Smooth muscle cell (in vitro differentiated cells): ENCODE measurements around the gene BTBD2. TPM values are rescaled to one million over a fixed set of nuclear protein-coding genes. Genes with fewer than 3 reads are reported as not detected.

ENCODE experiments used
- DNase-seq: peaks from one replicate; lab custom pipeline; 2025; ENCODE audit not compliant: unreplicated experiment; lab: John Stamatoyannopoulos, UW
- H2AFZ ChIP-seq: fragments of 200-600 bp; sonication (generic); 2 replicates; pipeline ENCODE4 v1.6.0; 2016; ENCODE audit warnings: antibody characterized with exemption, low read depth, mild to moderate bottlenecking
- H3F3A ChIP-seq: fragments of 200-600 bp; sonication (generic); 2 replicates; pipeline ENCODE4 v1.6.0; 2017; ENCODE audit warnings: antibody characterized with exemption, low read depth
- H3K27ac ChIP-seq: fragments of 200-600 bp; sonication (generic); 2 replicates; pipeline ENCODE4 v1.5.1; 2016; ENCODE audit warnings: low read depth, mild to moderate bottlenecking
- H3K27me3 ChIP-seq: fragments of 200-600 bp; sonication (generic); 2 replicates; pipeline ENCODE4 v1.6.1; 2016; ENCODE audit warnings: low read depth, mild to moderate bottlenecking
- H3K36me3 ChIP-seq: fragments of 200-600 bp; sonication (generic); 2 replicates; pipeline ENCODE4 v1.5.1; 2016; ENCODE audit warnings: low read depth
- H3K4me1 ChIP-seq: fragments of 200-600 bp; sonication (generic); 2 replicates; pipeline ENCODE4 v1.5.1; 2016; ENCODE audit warnings: low read depth
- H3K4me2 ChIP-seq: fragments of 200-600 bp; sonication (generic); 2 replicates; pipeline ENCODE4 v1.6.0; 2016; ENCODE audit warnings: mild to moderate bottlenecking
- H3K4me3 ChIP-seq: fragments of 200-600 bp; sonication (generic); 2 replicates; pipeline ENCODE4 v1.5.1; 2016; ENCODE audit warnings: mild to moderate bottlenecking
- H3K79me2 ChIP-seq: fragments of 200-600 bp; sonication (generic); 2 replicates; pipeline ENCODE4 v1.6.0; 2016; ENCODE audit warnings: low read depth, mild to moderate bottlenecking
- H3K9ac ChIP-seq: fragments of 200-600 bp; sonication (generic); 2 replicates; pipeline ENCODE4 v1.6.0; 2016; ENCODE audit warnings: low read depth
- H3K9me3 ChIP-seq: fragments of 200-600 bp; sonication (generic); replicated peaks from 2 replicates; pipeline ENCODE4 v1.5.1; 2016; ENCODE audit warnings: low read depth
- H4K20me1 ChIP-seq: fragments of 200-600 bp; sonication (generic); 2 replicates; pipeline ENCODE4 v1.6.0; 2016; ENCODE audit warnings: low read depth
- WGBS: methylation state at CpG from one replicate; pipeline ENCODE4 v1.1.7; 2016; ENCODE audit warnings: low lambda C conversion rate; 5-methylcytosine and 5-hydroxymethylcytosine counted together
- polyA plus RNA-seq: library from polyadenylated mRNA; unstranded; fragments of >200 nt; fragmentation: Nextera tagmentation; extraction: Ambion mirVana; gene quantifications from 2 replicates; pipeline ENCODE4 v1.2.1, GENCODE V29; 2016
- total RNA-seq: library from RNA; depleted of rRNA; stranded (reverse); fragments of >200 nt; gene quantifications from 2 replicates; pipeline ENCODE4 v1.2.3, GENCODE V29; 2014
- TF ChIP-seq, protein P1 (sequence below): fragments of 200-600 bp; sonication (generic); IDR thresholded peaks from 2 replicates; pipeline ENCODE4 v1.5.1; 2017; ENCODE audit warnings: borderline replicate concordance, mild to moderate bottlenecking, antibody characterized with exemption; ENCODE audit not compliant: insufficient read depth, poor library complexity, severe bottlenecking

Gene BTBD2
- total and polyA plus RNA-seq, 2 experiments from 2014 or later = 37.8 to 63.2 TPM

DNA sequence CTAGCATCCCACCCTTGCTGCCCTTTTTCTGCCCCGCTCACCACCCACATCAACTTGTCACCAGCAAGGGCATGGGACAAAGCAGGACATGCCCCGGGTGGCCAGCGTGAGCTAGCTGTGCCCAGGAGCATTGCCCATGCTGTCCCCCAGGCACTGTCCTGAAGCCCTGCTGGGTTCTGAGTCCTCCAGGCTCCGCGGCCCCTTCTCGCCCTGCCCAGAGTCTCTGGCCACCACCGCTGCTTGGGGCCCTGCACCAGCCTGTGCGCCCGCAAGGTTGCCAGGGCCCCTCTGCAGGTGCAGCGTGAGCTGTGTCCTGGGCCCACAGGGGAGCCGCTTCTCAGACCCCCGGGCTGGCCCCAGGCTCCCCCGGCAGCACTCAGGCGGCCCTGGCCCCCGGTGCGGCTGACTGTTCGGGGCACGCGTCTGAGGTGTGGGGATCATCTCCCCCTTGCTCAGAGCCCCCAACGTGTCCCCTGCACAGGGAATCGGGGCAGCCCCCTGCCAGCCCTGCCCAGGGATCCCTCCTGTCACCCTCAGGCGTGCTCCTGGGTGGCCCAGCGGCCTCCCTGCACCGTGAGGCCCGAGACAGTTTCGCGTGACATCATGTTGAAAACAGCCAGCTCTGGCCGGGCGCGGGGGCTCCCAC, 70.5 kb downstream of the BTBD2 start:
- H4K20me1 ChIP-seq = peaks cover 79% of the 10 kb centered on the region
- peaks cover 11% of the 10 kb centered on the region for H3K4me1 ChIP-seq
- H3K9ac ChIP-seq = no peak overlapping the region
- TF ChIP-seq, protein P1, sequence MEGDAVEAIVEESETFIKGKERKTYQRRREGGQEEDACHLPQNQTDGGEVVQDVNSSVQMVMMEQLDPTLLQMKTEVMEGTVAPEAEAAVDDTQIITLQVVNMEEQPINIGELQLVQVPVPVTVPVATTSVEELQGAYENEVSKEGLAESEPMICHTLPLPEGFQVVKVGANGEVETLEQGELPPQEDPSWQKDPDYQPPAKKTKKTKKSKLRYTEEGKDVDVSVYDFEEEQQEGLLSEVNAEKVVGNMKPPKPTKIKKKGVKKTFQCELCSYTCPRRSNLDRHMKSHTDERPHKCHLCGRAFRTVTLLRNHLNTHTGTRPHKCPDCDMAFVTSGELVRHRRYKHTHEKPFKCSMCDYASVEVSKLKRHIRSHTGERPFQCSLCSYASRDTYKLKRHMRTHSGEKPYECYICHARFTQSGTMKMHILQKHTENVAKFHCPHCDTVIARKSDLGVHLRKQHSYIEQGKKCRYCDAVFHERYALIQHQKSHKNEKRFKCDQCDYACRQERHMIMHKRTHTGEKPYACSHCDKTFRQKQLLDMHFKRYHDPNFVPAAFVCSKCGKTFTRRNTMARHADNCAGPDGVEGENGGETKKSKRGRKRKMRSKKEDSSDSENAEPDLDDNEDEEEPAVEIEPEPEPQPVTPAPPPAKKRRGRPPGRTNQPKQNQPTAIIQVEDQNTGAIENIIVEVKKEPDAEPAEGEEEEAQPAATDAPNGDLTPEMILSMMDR = no peak
- H3F3A ChIP-seq = peaks cover 13% of the 10 kb centered on the region
- peaks cover 79% of the 10 kb centered on the region for H3K79me2 ChIP-seq
- no peaks in the 10 kb centered on the region for H3K9me3 ChIP-seq
- H2AFZ ChIP-seq = no peak overlapping the region
- no peaks in the 10 kb centered on the region for H3K36me3 ChIP-seq
- no peaks in the 10 kb centered on the region for H3K27me3 ChIP-seq
- H3K4me3 ChIP-seq = no peak overlapping the region
- WGBS = 91% methylated on average over 30 of the region's 30 CpGs
- no peak overlapping the region for H3K4me2 ChIP-seq
- H3K27ac ChIP-seq = no peak overlapping the region
- no peak for DNase-seq

DNA sequence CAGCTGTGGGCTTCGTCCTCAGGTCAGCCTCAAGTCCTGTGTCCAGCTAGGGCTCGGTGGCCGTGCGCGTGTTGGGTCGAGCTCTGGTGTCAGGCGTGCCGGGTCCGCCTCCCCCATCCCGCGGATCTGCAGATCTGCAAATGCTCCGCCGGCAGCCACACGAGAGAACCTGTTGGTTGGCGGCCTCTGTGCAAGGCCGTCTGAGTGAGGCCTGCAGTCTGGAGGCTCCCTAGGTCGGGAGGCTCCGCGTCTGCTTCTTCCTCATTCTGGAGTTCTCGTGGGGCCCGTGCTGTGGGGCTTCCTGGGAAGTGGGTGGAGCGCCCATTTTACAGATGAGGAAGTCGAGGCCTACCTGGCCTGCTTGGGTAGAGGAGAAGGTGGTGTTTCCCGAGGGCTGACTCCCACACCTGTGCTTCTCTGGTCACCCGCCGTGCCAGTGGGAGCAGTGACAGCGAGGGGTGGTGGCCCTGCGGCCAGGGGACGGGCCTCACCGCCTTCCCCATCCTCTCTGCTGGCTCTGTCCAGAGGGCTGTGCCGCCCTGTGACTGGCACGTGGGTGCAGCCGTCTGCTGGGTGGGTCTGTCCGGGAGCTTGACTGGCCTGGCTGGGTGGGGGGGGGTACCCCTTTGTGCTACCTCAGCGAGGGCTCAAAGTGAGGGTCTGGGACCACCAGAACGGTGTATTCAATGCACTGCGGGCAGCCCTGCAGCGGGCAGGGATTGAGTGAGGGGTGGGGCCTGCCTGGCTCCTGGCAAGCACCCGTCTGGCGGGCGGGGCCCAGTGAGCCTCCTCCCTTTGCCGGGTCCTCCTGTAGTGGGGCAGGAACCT, 71.2 kb downstream of the BTBD2 start:
- no peak overlapping the region for H3K4me2 ChIP-seq
- TF ChIP-seq, protein P1 = no peak
- peaks cover 20% of the 10 kb centered on the region for H3F3A ChIP-seq
- no peak overlapping the region for H3K9ac ChIP-seq
- no peaks in the 10 kb centered on the region for H3K36me3 ChIP-seq
- H3K4me1 ChIP-seq = peaks cover 12% of the 10 kb centered on the region
- H3K27me3 ChIP-seq = no peaks in the 10 kb centered on the region
- no peaks in the 10 kb centered on the region for H3K9me3 ChIP-seq
- peaks cover 71% of the 10 kb centered on the region for H4K20me1 ChIP-seq
- no peak overlapping the region for H3K4me3 ChIP-seq
- no peak overlapping the region for H2AFZ ChIP-seq
- no peak for DNase-seq
- WGBS = 89% methylated on average over 37 of the region's 42 CpGs
- H3K79me2 ChIP-seq = peaks cover 72% of the 10 kb centered on the region
- H3K27ac ChIP-seq = no peak overlapping the region

DNA sequence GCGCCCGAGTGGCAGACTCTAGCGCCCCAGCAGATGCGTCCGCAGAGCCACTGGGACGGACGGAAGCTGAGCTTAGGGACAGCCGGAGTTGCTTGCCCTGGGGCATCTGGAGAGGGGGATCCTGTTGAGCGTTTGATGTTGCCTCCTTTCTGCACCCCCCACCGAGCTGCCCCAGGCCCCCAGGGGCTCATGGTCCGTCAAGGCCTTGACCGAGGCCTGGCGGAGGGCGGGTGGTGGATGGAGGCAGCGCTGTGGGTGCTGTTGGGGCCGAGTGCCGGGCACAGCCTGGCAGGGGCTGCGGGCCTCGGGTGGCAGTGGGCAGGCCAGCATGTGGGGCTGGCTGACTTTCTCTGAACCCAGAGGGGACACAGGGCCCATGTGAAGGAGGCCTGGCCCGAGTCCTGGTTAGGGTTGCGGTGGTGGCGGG, 71.8 kb downstream of the BTBD2 start:
- WGBS = 91% methylated on average over 22 of the region's 22 CpGs
- Histone ChIP-seq H3K4me1 (peaks cover 12% of the 10 kb centered on the region), H2AFZ (no peak overlapping the region), H3K9me3 (no peaks in the 10 kb centered on the region), H3K9ac (no peak overlapping the region), H3F3A (peaks cover 20% of the 10 kb centered on the region), H4K20me1 (peaks cover 65% of the 10 kb centered on the region), H3K27me3 (no peaks in the 10 kb centered on the region), H3K4me3 (no peak overlapping the region), H3K27ac (no peak overlapping the region), H3K36me3 (no peaks in the 10 kb centered on the region), H3K4me2 (peak overlapping the region; percentile 90), H3K79me2 (peaks cover 65% of the 10 kb centered on the region)
- TF ChIP-seq, protein P1 = no peak
- DNase-seq = no peak
